ENCODE data around the gene MYO1C.

MYO1C gene

DNA sequence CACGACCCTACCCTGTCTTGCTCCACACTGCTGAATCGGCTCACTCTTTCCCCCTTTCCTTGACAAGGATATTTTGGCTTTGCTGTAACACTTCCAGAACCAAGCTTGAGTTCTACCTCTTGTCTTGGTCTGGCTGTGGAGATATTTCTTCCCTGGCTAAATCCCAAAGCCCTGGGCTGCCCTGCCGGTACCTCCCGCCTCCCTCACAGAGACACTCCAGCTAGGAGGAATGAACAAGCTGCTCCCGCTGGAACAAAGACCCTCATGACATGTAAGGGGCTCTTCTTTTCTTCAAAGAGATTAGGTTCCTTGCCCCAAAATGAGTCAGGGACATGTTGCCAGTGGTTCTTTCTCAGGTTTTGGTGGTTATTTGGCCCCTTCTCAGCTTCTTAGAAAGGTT lies 13.1 kb upstream of the MYO1C start:
- DNase-seq = no peak

DNA sequence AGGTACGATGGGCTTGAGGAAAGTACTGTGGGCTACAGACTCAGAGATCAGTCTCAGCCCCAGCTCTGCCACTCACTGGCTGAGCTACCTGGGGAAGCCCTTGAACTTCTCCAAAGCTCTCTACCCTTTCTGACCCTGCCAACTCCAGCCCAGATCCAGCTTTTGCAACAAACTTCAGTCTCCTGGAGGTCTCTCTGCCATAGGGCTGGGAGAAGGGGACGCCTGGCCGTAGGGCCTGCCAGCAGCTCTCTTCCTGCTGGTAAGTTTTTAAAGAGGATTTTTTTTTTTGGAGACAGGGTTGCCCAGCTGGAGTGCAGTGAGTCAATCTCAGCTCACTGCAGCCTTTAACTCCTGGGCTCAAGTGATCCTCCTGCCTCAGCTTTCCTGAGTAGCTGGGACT lies 12.4 kb upstream of the MYO1C start:
- DNase-seq = no peak

DNA sequence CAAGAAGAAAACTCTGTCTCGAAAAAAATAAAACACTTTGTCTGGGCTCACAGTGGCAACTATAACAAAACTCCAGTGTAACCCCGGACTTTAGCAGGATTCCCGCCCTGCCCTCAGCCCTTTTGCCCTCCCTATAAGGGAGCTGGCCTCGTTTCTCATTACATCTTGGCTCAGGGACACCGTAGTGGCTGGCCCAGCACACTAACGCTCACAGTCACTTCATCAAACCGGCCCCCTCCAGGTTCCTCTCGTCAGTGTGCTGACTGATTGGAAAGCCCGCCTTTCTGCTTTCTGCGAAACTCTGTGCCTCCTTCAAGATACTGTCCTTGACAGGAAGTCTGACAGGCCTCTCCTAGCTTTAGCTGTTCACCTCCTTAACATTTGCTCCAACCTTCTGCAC lies 11.2 kb upstream of the MYO1C start:
- DNase-seq = no peak

DNA sequence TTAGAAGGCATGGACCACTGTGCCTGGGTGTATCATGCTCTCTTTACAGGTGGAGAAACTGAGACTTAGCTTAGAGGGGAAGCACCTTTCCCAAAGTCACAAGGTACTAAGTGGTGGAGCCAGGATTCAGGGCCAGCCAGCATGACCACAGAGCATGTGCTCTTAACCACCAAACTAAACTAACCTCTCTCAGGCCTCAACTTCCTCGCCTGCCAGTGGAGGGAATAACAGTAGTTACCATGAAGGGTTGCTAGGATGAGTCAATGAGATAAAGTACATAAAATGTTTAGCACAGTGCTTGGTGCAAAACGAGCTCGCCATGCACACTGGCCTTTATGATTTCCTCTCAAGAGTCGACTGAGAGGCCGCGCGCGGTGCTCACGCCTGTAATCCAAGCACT lies 6.4 kb upstream of the MYO1C start:
- DNase-seq = no peak

DNA sequence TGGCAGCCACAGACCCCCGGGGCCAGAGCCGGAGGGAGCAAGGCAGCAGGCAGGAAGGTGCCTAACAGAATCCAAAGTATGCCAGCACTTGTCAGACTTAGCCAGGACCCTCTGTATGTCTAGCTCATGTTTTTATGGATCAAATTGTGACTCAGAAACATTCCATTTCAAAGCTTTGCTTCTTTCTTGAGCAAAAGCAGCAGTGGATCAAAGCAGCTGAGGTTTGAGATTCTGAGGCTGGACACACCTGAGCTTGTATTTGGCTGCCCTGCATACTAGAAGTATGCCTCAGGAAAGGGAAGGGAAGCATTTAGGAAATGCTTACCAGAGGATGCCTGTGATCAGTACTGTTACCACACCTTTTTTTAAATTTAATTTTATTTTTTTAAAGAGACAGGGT lies 5.7 kb upstream of the MYO1C start:
- DNase-seq = no peak

DNA sequence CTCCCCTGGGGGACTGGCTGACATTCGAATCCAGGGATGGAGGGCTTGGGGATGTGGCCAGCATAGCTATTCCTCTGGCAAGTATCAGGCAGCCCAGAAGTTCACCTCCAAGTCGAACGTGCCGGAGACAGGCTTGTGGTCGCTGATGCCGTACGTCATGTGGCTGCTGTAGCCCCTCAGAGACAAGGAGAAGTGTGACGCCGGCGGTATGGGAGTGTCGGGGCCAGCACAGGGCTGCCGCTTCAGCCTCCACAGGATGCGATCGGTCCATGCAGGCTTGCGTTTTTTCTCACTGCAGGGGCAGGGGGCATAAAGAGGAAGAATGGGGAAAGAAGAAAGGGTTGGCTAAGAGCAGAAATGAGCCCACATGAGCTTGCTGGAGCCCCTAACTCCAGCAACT lies 5.3 kb upstream of the MYO1C start:
- no peak for DNase-seq

DNA sequence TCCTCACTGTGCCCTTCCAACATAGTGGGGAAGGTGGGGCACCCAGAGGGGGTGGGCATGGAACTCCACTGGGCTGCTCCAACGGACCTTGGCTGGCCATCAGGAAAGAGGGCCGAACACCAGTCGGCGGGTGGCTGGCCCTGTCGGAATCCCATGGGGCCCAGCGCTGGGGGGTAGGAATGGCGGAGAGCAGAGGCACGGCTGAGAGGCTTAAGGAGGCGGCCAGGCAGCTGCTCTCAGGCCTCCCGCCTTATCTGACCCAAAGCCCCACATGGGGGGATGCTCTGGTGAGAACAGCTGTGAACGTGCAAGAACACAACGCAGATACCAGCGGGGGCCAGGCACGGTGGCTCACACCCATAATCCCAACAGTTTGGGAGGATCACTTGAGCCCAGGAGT lies 4.4 kb upstream of the MYO1C start:
- DNase-seq = no peak

DNA sequence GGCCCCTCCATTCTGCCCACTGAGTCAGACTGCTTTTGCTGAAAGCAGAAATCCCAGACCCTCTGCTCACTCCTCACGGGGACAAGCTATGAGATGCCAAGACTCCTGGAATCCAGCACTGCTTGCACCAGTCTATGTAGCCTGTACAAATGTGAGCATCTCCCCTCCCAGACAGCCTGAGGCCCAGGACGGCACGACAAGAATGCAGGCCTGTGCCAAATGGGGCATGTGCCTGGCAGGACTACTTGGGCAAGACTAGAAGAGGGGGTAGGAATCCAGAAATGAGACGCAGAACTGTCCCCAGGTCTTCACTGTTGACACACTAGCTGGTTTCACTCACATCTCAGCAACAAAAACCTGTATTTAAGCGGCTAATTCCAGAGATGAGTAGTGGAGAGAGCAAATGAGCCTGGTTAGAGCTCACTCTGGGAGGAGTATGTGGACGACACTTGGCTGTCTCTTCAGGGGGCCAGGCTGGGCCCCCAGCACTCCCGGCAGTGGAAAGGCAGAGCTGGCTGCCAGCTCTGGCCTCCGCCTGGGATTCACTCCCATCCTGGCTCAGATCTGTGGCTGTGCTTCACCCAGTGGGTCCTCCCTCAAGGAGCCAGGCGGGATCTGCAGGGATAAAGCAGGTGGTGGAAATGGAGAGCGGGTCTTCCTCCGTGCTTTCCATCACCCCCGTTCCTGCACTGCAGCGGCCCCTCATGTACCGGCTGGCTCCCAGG lies 2.9 kb upstream of the MYO1C start:
- no peak for DNase-seq

DNA sequence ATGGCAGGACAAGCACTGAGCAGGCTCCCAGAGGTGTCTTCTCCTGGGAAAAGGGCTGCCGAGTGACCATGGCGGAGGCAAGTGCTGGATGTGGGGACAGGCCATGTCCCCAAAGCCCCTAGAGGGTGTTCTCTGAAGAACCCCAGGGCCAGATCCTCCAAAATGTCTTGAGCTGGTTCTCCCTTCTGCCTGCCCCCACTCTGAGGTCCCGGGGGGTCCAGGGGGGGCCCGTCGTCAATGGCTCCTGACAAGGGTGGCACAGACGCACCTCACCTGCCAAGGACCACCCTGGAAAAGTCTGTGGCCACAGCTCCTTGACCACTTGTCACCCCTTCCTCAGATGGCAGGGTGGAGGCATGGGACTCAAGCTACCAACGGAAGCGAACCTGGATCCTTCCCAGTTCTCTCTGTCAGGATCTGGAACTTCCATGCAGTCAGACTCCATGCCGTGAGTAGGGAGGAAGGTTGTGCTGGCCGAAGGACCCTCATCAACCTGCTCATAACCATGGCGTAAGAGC lies 2.3 kb upstream of the MYO1C start:
- no peak for DNase-seq

DNA sequence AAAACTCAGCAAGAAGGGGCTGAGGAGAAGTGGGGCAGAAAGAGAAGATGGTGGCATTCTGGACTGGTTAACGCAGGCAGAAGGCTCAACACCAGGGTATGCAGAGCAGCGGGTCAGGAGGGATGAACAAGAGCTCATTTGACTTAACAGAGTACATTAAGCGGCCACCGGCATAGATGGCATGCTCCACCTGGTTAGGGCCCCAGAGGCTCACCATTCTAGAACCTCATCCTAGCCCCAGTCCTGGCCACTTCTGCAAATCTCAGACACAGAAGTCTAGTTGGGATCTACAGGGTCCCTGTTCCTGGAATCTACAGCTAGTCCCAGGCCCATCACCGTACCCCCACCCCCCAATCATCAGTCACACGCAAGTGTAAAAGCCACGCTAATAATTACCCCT lies 1.7 kb upstream of the MYO1C start:
- no peak for DNase-seq

DNA sequence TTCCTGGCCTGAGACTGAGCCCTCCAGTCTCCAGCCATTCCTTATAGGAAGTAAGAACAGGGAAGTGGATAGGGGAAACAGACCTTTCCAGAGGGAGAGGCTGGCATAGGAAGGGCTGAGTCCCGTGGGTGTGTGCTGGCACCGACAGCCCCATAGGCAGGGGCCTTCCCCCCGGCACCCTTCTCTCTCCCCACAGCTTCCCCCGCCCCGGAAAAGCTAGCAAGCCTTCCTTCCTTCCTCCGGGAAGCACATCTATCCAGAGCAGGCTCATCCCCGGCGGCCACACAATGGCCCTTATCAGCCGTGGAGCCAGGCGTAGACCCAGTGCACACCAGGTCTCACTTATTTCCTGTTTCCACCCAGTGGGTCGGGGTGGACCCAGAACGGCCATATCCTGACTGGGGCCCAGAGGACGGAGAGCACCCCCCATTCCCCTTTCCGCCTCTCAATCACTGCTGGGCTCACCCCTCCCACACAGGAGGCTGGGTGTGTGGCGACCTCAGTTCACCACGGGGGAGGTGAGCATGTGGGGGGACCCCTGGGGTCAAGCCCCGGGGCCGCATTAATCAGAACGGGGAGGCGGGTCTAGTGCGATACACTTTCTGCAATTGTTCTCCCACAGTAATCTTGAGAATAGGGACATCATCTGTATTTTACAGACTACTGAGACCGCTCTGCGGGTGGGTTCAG lies 950 bp upstream of the MYO1C start:
- DNase-seq = no peak

DNA sequence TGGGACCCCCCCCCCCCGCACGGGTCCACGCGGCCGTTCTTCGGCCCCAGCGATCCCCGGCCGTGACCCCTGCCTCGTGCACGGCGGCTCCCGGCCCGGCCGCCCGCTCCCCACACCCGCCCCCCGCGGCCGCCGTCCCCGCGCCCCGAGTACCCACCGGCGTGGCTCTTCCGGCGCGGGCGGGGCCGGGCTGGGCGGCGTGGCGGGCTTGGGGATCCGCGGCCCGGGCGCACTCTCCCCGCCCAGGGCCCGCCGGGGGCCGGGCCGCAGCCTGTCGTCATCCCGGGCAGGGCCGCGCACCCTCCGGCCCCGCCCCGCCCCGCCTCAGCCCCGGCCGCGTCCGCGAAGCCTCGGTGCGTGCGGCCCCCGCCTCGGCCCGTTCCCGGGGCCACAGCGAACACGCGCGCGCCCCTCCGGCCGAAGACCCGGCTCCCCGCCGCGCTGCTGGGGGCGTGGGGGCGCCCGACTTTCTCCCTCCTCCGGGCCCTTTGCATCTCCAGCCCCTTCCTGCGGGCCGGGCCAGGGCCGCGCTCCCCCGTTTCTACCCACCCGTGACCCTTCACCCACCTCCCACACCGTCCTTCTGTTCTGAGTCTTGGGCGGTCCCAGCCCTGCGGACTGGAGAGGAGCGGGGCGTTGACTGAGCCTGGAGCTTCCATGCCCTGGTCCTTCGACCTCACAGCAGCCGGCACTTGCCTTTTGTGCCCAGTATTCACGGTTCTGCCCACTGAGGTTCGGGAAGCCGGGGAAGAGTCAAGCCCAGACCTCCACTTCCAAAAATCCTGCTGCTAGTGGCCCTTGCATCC lies 840 bp downstream of the MYO1C start:
- no peak for DNase-seq

DNA sequence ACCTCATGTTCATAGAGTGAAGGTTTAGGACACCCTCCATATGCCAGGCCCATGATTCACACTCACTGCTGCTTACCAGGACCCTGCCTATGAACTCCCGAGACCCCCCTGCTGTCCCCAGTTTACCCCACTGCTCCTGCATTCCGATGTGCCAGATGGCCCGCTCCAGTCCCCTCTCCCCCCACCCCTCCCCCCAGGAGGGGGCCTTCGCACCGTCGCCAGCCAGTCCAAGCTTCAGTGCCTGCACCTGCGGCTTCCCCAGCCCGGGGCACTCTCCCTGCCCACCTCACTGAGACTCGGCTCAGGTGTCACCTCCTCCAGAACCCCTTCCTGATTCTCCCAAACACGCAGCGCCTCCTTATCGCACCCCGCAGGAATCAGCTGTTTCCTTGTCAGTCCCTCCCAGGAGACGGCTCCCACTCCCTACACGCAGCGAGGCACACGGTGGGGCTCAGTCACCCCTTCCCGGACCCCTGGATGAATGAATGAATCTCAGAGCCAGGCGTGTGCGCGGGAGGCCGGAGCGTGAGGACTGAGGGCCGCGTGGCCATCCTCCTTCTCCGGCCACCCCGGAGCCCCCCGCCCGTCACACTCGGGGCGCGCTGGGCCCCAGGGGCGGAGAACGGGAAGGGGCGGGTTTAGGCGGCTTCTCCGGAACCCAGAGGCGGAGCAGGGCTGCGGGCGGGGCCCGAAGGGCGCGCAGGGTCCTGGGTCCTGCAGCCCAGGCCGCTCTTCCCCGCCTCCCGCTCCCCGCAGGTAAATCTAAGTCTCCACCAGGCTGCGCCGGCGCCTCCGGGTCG lies 1.6 kb downstream of the MYO1C start:
- peak; percentile 72 for DNase-seq

DNA sequence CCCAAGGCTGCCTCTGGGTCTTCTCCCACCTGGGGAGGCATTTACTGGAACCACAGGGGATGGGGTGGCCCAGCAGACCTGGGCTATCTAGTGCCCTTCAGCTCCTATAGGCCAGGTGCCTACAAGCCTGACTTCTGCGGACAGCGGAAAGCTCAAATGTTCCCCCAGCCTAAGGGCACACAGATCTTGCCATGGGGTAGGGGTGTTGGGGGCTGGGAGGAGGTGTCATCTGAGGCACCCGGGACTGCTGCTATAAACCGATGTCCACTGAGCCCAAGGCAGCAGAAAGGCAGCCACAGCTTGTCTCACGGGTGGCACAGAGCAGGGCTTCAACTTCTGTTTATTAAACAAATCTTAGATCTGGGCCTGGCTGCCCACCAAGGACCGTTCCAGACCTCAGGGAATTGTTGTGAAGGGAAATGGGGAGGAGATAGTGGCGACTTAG lies 3.6 kb downstream of the MYO1C start:
- DNase-seq = no peak

DNA sequence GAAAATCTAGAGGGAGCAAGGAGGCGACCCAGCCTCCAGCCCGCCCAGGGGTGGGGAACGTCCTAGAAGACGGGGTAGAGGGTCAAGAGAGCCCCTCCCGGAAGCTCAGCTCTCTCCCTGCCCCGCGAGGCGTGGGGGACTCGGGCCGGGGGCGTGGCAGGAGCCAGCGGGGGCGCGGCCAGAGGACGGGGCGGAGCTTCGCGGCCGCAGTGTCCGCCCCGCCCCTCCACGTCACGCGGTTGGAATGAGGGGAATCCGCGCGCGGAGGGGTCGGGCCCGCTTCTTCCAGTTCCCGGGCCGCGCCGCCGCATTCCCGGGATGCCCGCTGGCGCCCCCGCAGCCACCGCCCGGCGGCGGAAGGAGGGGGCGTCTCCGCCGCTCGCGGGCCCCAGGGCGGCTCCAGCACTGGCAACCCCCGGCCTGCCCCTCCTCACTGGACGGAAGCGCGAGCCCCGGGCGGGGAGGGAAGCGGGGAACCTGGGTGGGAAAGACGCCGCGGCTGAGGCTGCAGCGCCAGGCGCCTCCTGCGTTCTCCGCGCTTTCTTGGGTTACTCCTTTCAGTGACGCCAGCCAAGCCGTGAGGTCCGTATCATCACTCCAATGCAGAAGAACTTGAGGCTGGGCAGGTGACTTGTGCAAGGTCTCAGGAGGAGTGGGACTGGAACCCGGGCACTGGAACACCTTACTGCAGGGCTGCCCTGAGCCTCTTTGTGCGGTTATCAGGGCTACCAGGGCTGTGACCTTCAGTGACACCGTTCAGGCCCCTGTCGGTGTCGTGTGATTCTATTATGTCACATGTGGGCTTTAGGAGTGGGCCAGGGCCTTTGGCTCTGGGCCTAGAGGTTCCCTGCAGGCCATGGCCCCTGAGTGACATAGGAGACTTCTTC lies 4.3 kb downstream of the MYO1C start:
- DNase-seq = peak; percentile 70

DNA sequence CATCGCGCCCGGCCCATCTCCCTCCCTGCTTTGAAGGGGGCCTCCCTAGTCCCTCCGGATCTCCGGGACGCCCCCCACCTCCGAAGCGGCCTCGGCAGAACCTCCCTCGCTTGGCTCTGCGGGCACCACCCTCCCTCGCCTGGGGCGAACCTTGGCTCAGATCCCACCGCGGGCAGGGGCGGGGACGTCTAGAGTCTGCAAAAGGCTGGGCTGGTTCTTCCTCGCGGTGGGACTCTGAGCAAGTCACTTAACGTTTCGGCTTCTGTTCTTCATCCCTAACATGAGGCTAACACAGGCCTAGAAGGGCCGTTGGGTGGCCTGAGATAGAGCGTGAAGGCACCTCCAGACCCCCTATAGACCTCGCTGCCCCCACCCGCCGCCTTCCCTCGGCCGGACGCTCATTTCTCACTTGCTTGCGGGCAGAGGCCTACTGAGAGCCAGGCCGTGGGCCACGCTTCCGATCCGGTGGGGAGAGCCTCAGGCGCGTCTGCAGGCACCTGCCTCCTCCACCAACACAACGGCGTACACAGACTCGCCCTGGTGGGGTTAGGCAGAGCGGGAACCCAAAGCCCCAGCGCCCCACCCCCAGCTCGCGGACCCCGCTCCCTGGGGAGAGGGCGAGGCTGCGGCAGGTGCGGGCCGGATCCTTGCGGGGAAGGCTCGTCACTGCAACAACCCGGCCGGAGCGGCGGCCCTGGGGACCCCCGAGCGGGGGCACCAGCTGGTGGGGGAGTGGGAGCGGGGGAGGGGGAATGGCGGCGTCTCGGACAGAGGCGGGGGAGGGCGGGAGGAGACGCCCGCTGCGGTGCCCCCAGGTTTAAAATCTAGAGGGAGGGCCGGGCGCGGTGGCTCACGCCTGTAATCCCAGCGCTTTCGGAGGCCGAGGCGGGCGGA lies 5.4 kb downstream of the MYO1C start:
- DNase-seq = peak; percentile 80

DNA sequence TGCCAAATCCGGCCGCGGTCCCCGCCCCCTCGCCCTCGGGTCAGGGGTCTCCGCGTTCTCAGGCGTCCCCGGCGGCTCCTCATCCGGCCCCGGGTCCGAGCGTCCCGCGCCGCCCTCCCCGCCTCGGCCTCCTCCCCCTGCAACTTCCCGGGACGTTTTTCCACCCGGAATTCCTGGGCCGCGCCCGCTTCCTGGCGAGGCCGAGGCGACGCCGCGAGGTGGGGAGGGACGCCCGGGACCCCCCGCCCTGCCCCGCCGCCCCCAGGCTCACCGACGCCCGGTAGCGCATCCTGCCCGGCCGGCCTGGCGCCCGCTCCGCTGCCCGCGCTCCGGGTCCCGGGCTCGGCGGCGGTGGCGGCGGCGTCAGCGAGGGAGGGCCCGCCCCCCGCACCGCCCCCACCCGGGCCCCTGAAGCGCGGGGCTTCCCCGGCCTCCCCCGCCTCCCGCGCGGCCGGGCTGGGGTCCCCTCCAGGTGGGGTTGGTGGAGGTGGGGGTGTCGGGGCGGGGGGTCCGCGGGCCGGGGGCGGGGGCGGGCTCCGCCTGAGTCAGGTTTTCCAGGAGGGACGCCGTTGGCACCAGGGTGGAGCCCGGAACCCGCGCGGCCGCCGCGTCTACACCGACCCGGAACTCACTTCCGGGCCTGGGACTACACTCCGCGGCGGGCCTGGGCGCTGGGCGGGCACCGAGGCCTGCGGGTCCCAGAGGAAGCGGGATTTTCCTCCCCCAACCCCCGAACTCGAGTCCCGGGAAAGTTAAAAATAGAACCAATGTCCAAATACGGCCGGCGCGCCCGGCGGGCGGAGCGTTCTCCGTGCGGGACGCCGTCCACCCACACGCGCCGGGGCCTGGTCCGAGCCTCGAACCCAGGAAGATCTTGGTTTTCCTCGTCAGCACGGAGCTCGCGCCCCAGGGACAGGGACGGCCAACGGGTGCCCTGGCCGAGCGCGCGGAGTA lies 6.8 kb downstream of the MYO1C start:
- DNase-seq = peak; percentile 62

DNA sequence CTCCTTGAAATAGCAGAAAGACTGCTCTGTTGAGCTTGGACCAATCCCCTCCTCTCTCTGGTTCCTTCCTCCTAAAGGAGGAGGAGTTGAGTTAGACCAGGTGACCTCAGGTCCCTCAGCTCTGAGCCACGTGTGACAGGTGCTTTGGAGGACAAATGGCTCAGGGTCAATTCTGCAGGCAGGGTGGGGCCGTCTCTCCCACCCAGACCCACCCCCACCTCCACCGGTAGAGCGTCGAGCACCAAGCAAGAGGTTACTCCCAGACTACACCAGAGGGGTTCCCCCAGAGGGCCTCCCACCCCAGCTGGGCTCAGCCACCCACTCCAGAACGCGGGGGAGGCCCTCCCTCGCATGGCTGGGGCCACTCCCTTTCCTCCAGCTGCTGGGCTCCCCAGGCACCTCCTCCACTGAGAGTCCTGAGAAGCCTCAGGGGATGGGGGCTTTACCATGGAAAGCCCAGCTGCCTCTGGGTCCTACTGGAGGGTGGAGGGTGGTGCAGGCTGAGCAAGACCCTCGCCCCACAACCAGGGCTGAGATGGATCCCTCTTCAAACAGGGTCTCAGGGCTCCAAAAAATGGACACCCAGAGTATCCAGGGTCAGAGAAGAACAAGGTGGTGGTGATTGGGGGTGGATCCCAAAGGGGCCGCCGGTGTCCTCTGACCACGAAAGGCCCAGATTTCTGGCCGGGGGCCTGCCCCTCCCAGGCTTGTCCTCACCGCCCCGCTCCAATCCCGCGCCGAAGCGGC lies 7.6 kb downstream of the MYO1C start:
- DNase-seq = no peak

DNA sequence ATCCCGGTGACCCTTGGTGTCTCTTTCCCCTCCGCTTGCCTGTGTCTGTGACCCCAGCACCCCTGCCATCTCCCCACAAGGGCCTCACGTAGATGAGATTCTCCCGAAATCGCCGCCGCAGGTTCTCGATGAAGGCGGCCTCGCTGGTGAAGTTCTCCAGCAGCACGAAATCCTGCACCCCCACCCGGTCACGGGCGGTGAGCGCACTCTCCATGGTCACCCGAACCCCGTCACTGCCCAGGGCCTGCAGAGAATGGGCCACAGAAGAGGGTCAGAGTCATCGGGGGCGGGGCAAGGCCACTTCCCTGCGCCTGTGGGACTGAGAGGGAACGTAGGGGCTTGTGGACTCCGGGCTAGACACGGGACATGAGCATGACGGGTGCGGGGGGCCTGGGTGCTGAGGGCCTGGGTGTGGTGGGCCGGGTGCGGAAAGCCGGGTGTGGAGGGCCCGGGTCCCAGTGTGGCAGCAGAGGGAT lies 8.4 kb downstream of the MYO1C start:
- DNase-seq = no peak

Data from stimulated activated CD4-positive, alpha-beta T cell treated with anti-CD3 and anti-CD28 coated beads, Interleukin-4, amount 100 ng/mL, for 1 hour (primary cell).